ENCODE data around the gene DCLK3.

Gene DCLK3

DNA sequence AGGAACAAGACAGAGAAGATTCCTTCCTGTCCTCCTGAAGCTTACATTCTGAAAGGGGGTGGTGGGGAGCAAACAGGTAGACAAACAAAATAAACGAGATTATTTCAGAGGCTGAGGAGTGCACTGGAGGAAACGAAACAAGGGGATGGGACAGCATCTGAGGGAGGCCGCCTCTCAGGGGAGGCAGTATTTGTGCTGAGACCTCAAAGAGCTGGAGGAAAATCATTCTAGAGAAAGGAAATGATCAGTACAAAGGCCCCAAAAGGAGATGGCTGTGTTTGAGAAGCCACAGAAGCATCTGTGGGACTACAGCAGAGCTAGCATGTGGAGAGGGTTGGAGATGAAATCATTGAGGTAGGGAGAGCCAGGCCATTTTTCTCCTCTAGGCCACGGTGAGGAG lies 55.1 kb downstream of the DCLK3 start:
- DNase-seq (ENCODE audit: low read depth) = no peak

DNA sequence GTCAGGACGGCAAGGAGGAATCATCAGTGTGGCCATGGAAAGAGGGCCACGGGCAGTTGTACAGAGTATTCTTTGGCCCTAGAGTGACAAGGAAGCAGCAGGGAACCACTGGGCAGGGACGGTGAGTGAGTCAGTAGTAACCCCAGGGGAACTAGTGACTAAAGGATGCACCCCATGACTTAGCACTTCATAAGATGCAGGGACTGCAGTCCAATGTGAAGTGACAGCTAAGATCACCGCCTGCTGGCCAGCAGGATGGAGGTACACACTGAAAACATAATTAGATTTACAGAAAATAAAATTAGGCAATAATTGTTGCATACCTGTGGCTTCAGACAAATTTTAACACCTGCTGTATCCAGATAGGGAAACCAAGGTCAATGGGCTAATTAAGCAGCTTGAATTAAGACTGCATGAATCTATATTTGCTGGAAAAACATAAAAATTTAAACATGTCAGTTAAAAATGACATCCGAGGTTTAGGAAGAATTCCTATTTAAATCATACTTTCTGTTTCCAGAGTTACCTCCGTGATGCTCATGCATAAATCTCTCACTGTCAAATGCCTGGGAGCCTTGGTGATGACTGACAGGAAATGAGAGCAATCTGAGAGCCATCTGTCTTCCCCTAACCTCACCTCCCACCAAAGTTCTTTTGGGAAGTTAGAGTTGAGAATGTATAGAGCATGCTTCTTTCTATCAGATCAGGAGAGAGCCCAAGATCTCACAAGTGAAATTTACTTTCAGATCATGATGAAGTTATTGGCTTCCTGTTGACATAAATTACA lies 56.5 kb downstream of the DCLK3 start:
- no peak for DNase-seq (ENCODE audit: low read depth)

DNA sequence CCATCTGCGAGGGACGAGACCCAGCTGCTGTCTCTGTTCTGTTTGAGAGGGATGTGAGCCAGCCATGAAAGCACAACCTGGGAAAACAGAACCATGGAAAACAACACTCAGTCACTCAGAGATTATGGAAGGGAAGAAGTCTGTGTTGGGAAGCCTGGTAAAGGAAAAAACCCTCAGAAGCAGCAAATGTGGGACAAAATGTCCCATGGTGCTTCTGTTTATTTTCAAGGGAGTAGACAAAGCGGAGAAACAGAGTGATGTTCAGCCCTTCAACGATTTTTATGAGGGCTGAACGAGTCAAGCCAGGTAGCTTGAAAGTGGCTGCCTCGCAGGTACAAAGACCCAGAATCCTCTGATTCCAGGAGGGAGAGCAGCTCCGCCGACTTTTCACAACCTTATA lies 59.3 kb downstream of the DCLK3 start:
- no peak for DNase-seq (ENCODE audit: low read depth)

- no peak for DNase-seq (ENCODE audit: low read depth)
Observed at GRCh38 chr3:36704280-36704679, 60.1 kb downstream of the DCLK3 start.

GRCh38 chr3:36701249-36701572 lies 63.1 kb downstream of the DCLK3 start:
- no peak for DNase-seq (ENCODE audit: low read depth)

DNA sequence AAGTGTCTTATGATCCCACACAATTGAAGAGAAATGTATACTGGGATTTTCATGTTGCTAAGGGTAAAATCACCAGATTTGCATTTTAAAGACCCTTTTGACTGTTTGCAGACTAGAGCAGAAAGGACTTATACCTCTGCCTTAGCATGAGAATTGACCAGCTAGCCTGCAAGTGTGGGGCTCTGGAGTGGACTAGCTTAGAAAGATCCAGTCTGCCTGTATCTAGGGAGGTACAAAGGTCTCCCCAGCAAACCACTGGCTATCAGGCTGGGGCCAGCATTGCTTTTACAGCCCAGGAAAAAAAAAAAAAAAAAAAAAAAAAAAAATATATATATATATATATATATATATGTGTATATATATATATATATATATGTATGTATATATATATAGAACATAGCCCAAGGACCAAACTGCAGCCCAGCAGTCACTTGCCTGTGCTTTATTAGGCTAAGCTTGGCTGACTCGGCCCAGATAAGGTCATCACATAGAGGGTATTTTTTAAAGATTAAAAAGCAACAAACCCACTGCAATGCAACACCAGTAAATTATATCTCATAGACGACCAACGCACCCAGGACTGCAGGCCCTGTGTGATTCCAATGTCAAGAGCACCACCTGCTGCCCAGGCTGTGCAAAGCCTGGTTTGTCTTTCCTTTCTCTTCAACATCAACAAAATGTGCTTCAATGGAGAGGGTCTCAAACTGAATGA lies 63.7 kb downstream of the DCLK3 start:
- no peak for DNase-seq (ENCODE audit: low read depth)

DNA sequence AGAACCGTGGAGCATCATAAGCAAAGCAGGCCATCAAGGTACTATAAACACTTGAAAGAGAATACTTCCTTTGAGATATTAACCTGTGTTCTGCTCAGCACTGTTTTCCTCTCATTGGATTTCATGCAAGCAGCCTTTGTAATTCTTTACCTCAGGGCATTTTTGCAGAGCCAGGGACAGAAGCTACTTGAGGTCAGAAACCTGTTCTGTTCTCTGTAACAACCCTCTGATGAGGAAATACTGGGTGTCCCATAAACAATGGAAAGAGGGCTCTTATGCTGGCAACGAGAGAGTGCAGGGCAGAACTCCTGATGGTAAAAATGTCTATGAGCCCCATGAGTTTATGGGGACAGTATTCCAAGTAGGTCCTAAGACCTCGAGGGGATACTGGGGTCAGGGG lies 66.0 kb downstream of the DCLK3 start:
- no peak for DNase-seq (ENCODE audit: low read depth)

DNA sequence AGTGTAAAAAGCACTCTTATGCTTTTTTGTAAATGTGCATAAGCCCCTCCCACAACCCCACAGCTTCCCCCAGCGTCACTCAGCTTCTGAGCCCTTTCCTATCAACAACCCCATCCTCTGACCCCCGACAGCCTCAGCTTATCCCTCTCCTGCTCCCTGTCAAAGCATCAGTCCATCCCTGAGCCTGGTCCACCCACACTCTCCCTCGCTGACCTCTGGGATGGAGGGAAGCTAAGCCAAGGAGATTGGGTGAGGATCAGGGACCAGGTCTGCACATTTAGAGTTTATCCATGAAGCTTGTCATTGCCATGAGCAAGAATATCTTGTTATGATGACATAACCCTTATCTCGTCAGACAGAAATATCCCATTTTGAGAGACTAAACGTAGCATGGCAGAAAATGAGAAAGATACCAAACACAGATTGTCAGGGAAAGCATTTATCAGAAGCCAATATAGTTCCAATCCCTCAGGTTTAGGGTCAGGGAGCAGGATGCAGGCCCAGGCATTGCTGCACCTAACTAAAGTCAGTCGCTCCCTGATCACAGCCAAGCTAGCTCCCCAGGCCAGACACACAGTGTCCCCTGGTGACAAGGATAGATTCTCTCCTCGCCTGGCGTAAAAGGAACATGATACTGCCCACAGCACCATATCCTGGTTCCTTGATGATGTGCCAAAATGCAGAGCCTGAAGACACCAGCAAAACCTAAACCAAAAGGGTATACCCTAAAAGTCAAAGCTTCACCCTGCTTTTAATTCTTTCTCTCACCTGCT lies 66.9 kb downstream of the DCLK3 start:
- DNase-seq (ENCODE audit: low read depth) = no peak

DNA sequence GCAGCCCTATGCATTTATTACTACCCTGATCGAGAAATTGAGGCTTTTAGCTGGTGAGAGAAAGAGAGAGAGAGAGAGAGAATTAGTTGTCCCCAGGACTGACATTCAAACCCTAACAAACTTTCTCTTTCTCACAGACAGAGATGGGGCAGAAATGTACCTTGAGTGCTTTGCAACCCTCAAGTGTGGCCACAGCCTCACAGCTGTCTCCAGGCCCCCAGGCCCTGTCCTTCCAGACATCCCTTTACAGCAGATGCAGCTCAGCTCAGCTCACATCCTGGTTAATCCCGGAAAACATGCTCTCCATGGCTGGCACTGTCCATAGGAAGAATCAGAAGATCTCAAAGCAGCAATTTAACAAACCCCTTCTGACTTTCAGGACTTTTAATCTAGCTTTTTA lies 67.6 kb downstream of the DCLK3 start:
- DNase-seq (ENCODE audit: low read depth) = no peak

DNA sequence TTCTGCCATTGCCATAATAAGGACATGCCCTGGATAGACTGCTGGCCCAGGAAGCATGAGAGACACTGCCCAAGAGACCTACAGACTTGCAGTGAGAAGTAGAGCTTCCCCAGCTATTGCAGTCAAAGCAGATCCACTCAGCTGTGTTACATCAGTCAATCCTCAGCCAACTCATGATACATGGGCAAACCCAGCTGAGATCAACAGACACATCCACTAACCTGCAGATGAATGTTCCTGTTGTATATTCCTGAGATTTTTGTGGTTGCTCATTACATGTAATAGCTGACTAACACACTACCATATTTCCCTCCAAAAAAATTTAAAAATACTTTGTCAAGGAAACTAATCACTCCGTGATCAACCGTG lies 68.6 kb downstream of the DCLK3 start:
- peak; percentile 47 for DNase-seq (ENCODE audit: low read depth)

- DNase-seq (ENCODE audit: low read depth) = no peak
Observed at GRCh38 chr3:36695113-36695768, 69.1 kb downstream of the DCLK3 start.

DNA sequence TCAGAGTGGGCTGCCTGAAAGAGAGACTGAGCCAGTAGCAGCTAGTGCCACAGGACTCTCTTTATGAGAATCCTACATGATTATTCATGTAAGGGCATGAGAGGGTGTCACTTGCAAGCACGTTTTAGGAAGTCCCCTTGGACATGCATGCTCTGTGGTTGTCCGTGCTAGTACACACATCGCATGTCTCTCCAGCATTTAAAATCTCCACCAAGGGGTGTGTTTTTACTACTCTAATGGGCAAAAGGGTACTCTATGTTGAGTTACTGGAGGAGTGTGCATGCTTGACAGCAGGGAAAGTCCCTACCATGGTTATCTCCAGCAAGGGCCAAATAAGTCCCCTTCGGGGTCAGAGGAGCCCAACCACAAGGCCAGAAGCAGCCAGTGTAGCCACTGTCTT lies 70.7 kb downstream of the DCLK3 start:
- DNase-seq (ENCODE audit: low read depth) = no peak

GRCh38 chr3:36689560-36689959 lies 74.8 kb downstream of the DCLK3 start:
- DNase-seq (ENCODE audit: low read depth) = no peak

- DNase-seq (ENCODE audit: low read depth) = no peak
Observed at GRCh38 chr3:36688815-36689214, 75.5 kb downstream of the DCLK3 start.

GRCh38 chr3:36686516-36686915 lies 77.8 kb downstream of the DCLK3 start:
- DNase-seq (ENCODE audit: low read depth) = no peak

GRCh38 chr3:36681867-36682266 lies 82.5 kb downstream of the DCLK3 start:
- DNase-seq (ENCODE audit: low read depth) = no peak

DNA sequence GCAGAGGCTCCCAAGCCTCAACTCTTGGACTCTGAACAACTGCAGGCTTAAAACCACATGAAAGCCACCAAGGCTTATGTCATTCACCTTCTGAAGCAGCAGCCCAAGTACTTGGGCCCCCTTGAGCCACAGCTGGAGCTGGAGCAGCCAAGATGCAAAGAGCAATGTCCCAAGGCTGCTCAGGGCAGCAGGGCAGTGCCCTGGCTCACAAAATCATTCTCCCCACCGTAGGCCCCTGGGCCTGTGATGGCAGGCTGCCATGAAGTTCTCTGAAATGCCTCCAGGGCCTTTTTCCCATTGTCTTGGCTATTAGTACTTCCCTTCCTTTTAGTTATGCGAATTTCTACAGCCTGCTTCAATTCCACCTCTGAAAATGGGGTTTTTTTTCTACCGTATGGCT lies 83.4 kb downstream of the DCLK3 start:
- no peak for DNase-seq (ENCODE audit: low read depth)

- peak; percentile 55 for DNase-seq (ENCODE audit: low read depth)
Observed at GRCh38 chr3:36679384-36680200, 84.8 kb downstream of the DCLK3 start.

- no peak for DNase-seq (ENCODE audit: low read depth)
Observed at GRCh38 chr3:36678216-36679013, 85.9 kb downstream of the DCLK3 start.

DNA sequence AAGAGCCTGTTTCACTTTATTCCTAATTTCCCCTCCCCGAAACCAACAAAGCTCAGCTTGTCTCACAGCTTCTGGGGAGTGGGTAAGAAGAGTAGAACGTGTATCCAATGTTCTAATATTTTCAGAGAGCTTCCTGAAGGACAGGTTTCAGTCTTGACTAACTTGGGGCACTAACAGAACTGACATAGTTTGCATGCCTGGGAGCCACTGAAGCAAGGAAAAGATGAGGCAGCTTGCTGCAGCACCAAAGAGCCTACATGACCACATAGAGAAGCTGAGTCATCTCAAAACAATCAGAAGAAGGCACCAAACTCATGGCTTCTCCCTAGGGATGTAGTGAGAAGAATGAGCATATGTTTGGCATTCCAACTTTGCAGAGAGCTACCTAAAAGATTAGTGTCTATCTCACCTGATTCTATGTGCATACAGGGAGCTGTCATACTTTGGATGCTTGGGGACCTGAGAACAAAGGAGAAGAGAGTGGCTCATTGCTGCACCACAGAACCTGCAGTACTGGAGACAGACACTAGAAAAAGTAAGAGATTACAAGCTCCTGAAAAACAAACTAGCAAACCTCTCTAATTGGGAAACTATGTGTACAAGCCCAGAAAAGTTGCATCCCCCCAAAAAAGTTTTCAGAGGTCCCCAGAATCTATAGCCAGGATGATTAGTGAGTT lies 86.9 kb downstream of the DCLK3 start:
- peak; percentile 91 for DNase-seq (ENCODE audit: low read depth)

Data from GM04503 (cell line).